K562 (cell line): ENCODE data around the gene INTS13. TPM values are rescaled to one million over a fixed set of nuclear protein-coding genes. Genes with fewer than 3 reads are reported as not detected.

Source experiments
- ATAC-seq: fragments of 200-7000 bp; cut with Tn5 transposase; 3 replicates; pipeline ENCODE4 v1.9.1; 2020; ENCODE audit warnings: moderate library complexity
- BruUV-seq: library from RNA; stranded (reverse); fragments of 400-500 nt; replicated peaks from 2 replicates; lab custom pipeline; 2021; lab: Mats Ljungman, UMichigan
- CTCF ChIA-PET: fragments of 300-600 bp; formaldehyde crosslinking; extraction: SDS; loops from one replicate; lab custom pipeline; 2021; ENCODE audit warnings: low intra/inter-chr PET ratio; lab: Yijun Ruan, JAX
- POLR2A ChIA-PET: fragments of 300-600, 350-650 bp; sonication (Branson Sonifier 250); formaldehyde crosslinking; extraction: SDS; loops from one replicate; lab custom pipeline; 2021; ENCODE audit warnings: antibody characterized with exemption, inconsistent platforms; lab: Yijun Ruan, JAX
- DNase-seq, 4 experiments: peaks; one replicate each; pipeline versions ENCODE4 v3.0.0 to v3.0.0-alpha.2; 2011 to 2018; ENCODE audit warnings: low spot score in 3 of 4, mixed read lengths in 3 of 4; ENCODE audit errors: extremely low read depth in 1 of 4
- FAIRE-seq: peaks from 2 replicates; lab custom pipeline; 2011; peaks lifted over from hg19 to GRCh38; lab: Jason Lieb, UNC
- H2AFZ ChIP-seq: 2 replicates; pipeline ENCODE4 v1.6.0; 2011; ENCODE audit warnings: low read depth, low read length, control low read depth, inconsistent platforms
- H3K27ac ChIP-seq: fragments of 200-600 bp; 3 replicates; pipeline ENCODE4 v1.8.0; 2011; ENCODE audit warnings: low read depth, mild to moderate bottlenecking, control low read depth, inconsistent platforms, low read length, moderate library complexity, mixed read lengths; ENCODE audit errors: extremely low read depth
- H3K27me3 ChIP-seq, 2 experiments: fragments of 300-600 bp in 1 of 2; 2 replicates in 1 of 2; 3 replicates in 1 of 2; pipeline versions ENCODE4 v1.6.0 to v1.8.0; 2011; ENCODE audit warnings: inconsistent platforms in 2 of 2, low read length in 2 of 2, mild to moderate bottlenecking in 1 of 2, mixed read lengths in 1 of 2, moderate library complexity in 1 of 2; ENCODE audit not compliant: control insufficient read depth in 2 of 2, insufficient read depth in 2 of 2
- H3K36me3 ChIP-seq: fragments of 300-600 bp; 3 replicates; pipeline ENCODE4 v1.8.0; 2011; ENCODE audit warnings: mild to moderate bottlenecking, low read length, inconsistent platforms; ENCODE audit not compliant: control insufficient read depth, insufficient read depth
- H3K4me1 ChIP-seq, 2 experiments: fragments of 200-600 bp in 1 of 2; replicated peaks in 1 of 2; 2 replicates in 1 of 2; 3 replicates in 1 of 2; pipeline versions ENCODE4 v1.5.1 to v1.8.0; 2011; ENCODE audit warnings: inconsistent platforms in 2 of 2, low read length in 2 of 2, mild to moderate bottlenecking in 1 of 2, mixed read lengths in 1 of 2, moderate library complexity in 1 of 2; ENCODE audit not compliant: control insufficient read depth in 2 of 2, insufficient read depth in 2 of 2
- H3K4me2 ChIP-seq: 2 replicates; pipeline ENCODE4 v1.6.1; 2011; ENCODE audit warnings: low read length, control low read depth, inconsistent platforms, mixed read lengths; ENCODE audit not compliant: insufficient read depth
- H3K4me3 ChIP-seq: fragments of 200-600 bp; sonication (generic), shearing (Covaris generic); 2 replicates; pipeline ENCODE4 v1.5.1; 2016; ENCODE audit warnings: control low read depth, inconsistent platforms
- H3K79me2 ChIP-seq: fragments of 200-600 bp; 3 replicates; pipeline ENCODE4 v1.8.0; 2011; ENCODE audit warnings: low read length, inconsistent platforms; ENCODE audit not compliant: control insufficient read depth, insufficient read depth
- H3K9ac ChIP-seq, 2 experiments: 2 replicates each; pipeline versions ENCODE4 v1.6.0 to v1.6.1; 2011; ENCODE audit warnings: low read depth in 2 of 2, low read length in 2 of 2, control low read depth in 1 of 2, inconsistent platforms in 1 of 2, mild to moderate bottlenecking in 1 of 2, mixed read lengths in 1 of 2; ENCODE audit not compliant: insufficient read depth in 1 of 2
- H3K9me1 ChIP-seq: one replicate; pipeline ENCODE4 v1.6.0; 2011; ENCODE audit warnings: inconsistent platforms, mild to moderate bottlenecking, low read length, moderate library complexity; ENCODE audit not compliant: control insufficient read depth, insufficient read depth
- H3K9me3 ChIP-seq: replicated peaks from 2 replicates; pipeline ENCODE4 v1.5.1; 2011; ENCODE audit warnings: low read depth, low read length, inconsistent platforms; ENCODE audit not compliant: control insufficient read depth, insufficient read depth
- H4K20me1 ChIP-seq: replicated peaks from 2 replicates; pipeline ENCODE4 v1.6.1; 2011; ENCODE audit warnings: low read length, inconsistent platforms, mixed read lengths; ENCODE audit not compliant: control insufficient read depth, insufficient read depth
- ATF1 ChIP-seq, 2 experiments: fragments of 450-650 bp in 1 of 2; IDR thresholded peaks; 2 replicates each; pipeline ENCODE4 v1.6.1; 2016; ENCODE audit warnings: missing compliant biosample characterization in 1 of 2, missing genetic modification characterization in 1 of 2
- HDAC3 ChIP-seq: fragments of 450-650 bp; IDR thresholded peaks from 2 replicates; pipeline ENCODE4 v1.6.1; 2018; ENCODE audit warnings: borderline replicate concordance, mild to moderate bottlenecking, moderate library complexity; ENCODE audit not compliant: partially characterized antibody
- KDM2B ChIP-seq: fragments of 250-450 bp; sonication (Bioruptor Pico); IDR thresholded peaks from 2 replicates; pipeline ENCODE4 v1.8.0; 2021; ENCODE audit warnings: mild to moderate bottlenecking, moderate library complexity
- MBD2 ChIP-seq: sonication (generic); IDR thresholded peaks from 2 replicates; pipeline ENCODE4 v1.6.1; 2016; ENCODE audit warnings: low read depth, borderline replicate concordance
- MTA1 ChIP-seq: fragments of 450-650 bp; IDR thresholded peaks from 2 replicates; pipeline ENCODE4 v1.6.1; 2017; ENCODE audit warnings: borderline replicate concordance
- NCOA2 ChIP-seq, 2 experiments: fragments of 450-650 bp; IDR thresholded peaks; 2 replicates each; pipeline ENCODE4 v1.6.1; 2018; ENCODE audit warnings: mild to moderate bottlenecking in 2 of 2, moderate library complexity in 1 of 2; ENCODE audit not compliant: partially characterized antibody in 2 of 2
- PURB ChIP-seq: sonication (generic); formaldehyde crosslinking; IDR thresholded peaks from 2 replicates; pipeline ENCODE4 v1.9.0; 2021; ENCODE audit warnings: low read depth, mild to moderate bottlenecking, missing genetic modification reagents
- RB1 ChIP-seq: fragments of 450-650 bp; IDR thresholded peaks from 2 replicates; pipeline ENCODE4 v1.6.1; 2017; ENCODE audit warnings: low read depth, mild to moderate bottlenecking
- THAP7 ChIP-seq: fragments of 250-450 bp; sonication (Bioruptor Pico); IDR thresholded peaks from 2 replicates; pipeline ENCODE4 v1.5.0; 2021
- TRIM25 ChIP-seq: fragments of 450-650 bp; IDR thresholded peaks from 2 replicates; pipeline ENCODE4 v1.7.0; 2016; ENCODE audit warnings: borderline replicate concordance
- XRCC3 ChIP-seq: fragments of 450-650 bp; IDR thresholded peaks from 2 replicates; pipeline ENCODE4 v1.6.1; 2017; ENCODE audit warnings: mild to moderate bottlenecking, moderate library complexity
- ZNF143 ChIP-seq: sonication (generic); formaldehyde crosslinking; IDR thresholded peaks from 2 replicates; pipeline ENCODE4 v1.9.0; 2022; ENCODE audit warnings: mild to moderate bottlenecking, missing genetic modification reagents
- WGBS: fragments of 100-300 bp; shearing (Covaris generic); methylation state at CpG from one replicate; pipeline ENCODE4 v1.1.6; 2016; ENCODE audit warnings: low coverage, mixed read lengths; ENCODE audit not compliant: insufficient coverage; ENCODE audit errors: missing lambda C conversion rate; 5-methylcytosine and 5-hydroxymethylcytosine counted together
- in situ Hi-C: fragments of 300-500 bp; cut with MboI; formaldehyde crosslinking; loops from 4 replicates; pipeline ENCODE4 v1.15.0; 2018; ENCODE audit warnings: inconsistent platforms, mixed read lengths
- intact Hi-C: fragments of 100-400 bp; cut with micrococcal nuclease; formaldehyde crosslinking; loops from 2 replicates; pipeline ENCODE4 v1.14.2; 2022
- polyA plus RNA-seq, 8 experiments: library from polyadenylated mRNA; depleted of rRNA in 4 of 8; stranded (reverse) in 5 of 8; unstranded in 3 of 8; fragments of >200 nt; fragmentation: Nextera tagmentation in 2 of 8; fragmentation: Illumina TruSeq in 1 of 8; extraction: Ambion mirVana in 2 of 8; extraction: Trizol in 1 of 8; gene quantifications; 2 replicates each; pipeline versions ENCODE4 v1.2.1 to v1.2.3, GENCODE V29; 2011 to 2014; ENCODE audit warnings: inconsistent platforms in 1 of 8, missing spikeins in 1 of 8
- total RNA-seq, 7 experiments: library from RNA; depleted of rRNA in 6 of 7; stranded (reverse); fragments of >200 nt in 6 of 7; fragmentation: Illumina TruSeq in 2 of 7; extraction: Trizol in 2 of 7; gene quantifications; 2 replicates each; pipeline versions ENCODE4 v1.2.1 to v1.2.3, GENCODE V29; 2011 to 2021; ENCODE audit warnings: low replicate concordance in 1 of 7

Gene INTS13
- total and polyA plus RNA-seq, 9 of the 15 experiments (the other 6 are each of a cell fraction or from before 2014, with no cell fraction given): 48.3 to 91.8 (median 78.1) TPM

- H3K27me3 ChIP-seq: no peaks in the 10 kb centered on the region
- ATAC-seq (no peak), FAIRE-seq (no peak), DNase-seq (no peak)
- POLR2A ChIA-PET: interaction anchor here (0.8 to 1.4 kb wide), 3 partner anchors 8 to 74 kb away, joined by 3 read pairs; no protein-coding TSS in a partner anchor
- no peaks in the 10 kb centered on the region for H3K9me3 ChIP-seq
- TF ChIP-seq RB1 (no peak), MBD2 (no peak), TRIM25 (no peak), KDM2B (CRISPR knock-in tag) (no peak)
- H3K4me3 ChIP-seq: no peak overlapping the region
- peaks cover 22% of the 10 kb centered on the region; the same call in 2 of the 3 replicates for H3K36me3 ChIP-seq
- no TSS peak for BruUV-seq
- no peak overlapping the region for H3K27ac ChIP-seq
- H3K4me1 ChIP-seq: no peaks in the 10 kb centered on the region
- H2AFZ ChIP-seq: no peak overlapping the region
- H4K20me1 ChIP-seq: no peaks in the 10 kb centered on the region
- H3K9me1 ChIP-seq: no peaks in the 10 kb centered on the region
- in situ Hi-C loops (no loop called here), intact Hi-C loops (no loop called here)
- WGBS: 56% methylated on average over 2 of the region's 2 CpGs
- H3K9ac ChIP-seq: no peak overlapping the region
- H3K79me2 ChIP-seq: no peaks in the 10 kb centered on the region
- CTCF ChIA-PET: no interaction called here
- no peak overlapping the region for H3K4me2 ChIP-seq
These were observed 38.9 kb upstream of the INTS13 start for GRCh38 chr12:26976687-26977086.

GRCh38 chr12:26971963-26972362, 34.2 kb upstream of the INTS13 start:
- no peak for FAIRE-seq
- H3K27me3 ChIP-seq: no peaks in the 10 kb centered on the region
- no peak overlapping the region for H2AFZ ChIP-seq
- peaks cover 10% of the 10 kb centered on the region; the same call in 1 of the 3 replicates for H3K36me3 ChIP-seq
- no peak overlapping the region for H3K27ac ChIP-seq
- no peak overlapping the region for H3K4me3 ChIP-seq
- H3K9ac ChIP-seq: no peak overlapping the region
- ChIA-PET POLR2A (no interaction called here), CTCF (no interaction called here)
- BruUV-seq: no TSS peak
- in situ Hi-C loops: no loop called here
- H3K9me1 ChIP-seq: no peaks in the 10 kb centered on the region
- H3K4me1 ChIP-seq: no peaks in the 10 kb centered on the region
- 55% methylated on average over 2 of the region's 2 CpGs for WGBS
- ATAC-seq: no peak
- DNase-seq: no peak
- no peaks in the 10 kb centered on the region for H3K79me2 ChIP-seq
- H4K20me1 ChIP-seq: no peaks in the 10 kb centered on the region
- H3K9me3 ChIP-seq: no peaks in the 10 kb centered on the region
- H3K4me2 ChIP-seq: no peak overlapping the region
- intact Hi-C loops: no loop called here
- TF ChIP-seq NCOA2 (IDR thresholded peaks at IDR 0.05; ENCODE audit: partially characterized antibody in 2 of 2) (no peak), MTA1 (no peak), ATF1 (CRISPR knock-in tag; IDR thresholded peaks at IDR 0.05) (no peak), ATF1 (tag; IDR thresholded peaks at IDR 0.05) (no peak), XRCC3 (no peak), HDAC3 (no peak), ZNF143 (CRISPR knock-in tag) (no peak), PURB (no peak), THAP7 (CRISPR knock-in tag) (no peak)
